CD4-positive, alpha-beta memory T cell (primary cell): ENCODE data around the gene IGSF9. TPM values are rescaled to one million over a fixed set of nuclear protein-coding genes. Genes with fewer than 3 reads are reported as not detected.

Source experiments
- CTCF ChIA-PET: fragments of 350-600 bp; sonication (Branson Sonifier 250); formaldehyde crosslinking; loops from one replicate; lab custom pipeline; 2021; ENCODE audit warnings: inconsistent platforms; ENCODE audit not compliant: partially characterized antibody; lab: Charles Lee
- POLR2A ChIA-PET: fragments of 350-600 bp; sonication (Branson Sonifier 250); formaldehyde crosslinking; loops from one replicate; lab custom pipeline; 2021; ENCODE audit not compliant: partially characterized antibody; lab: Charles Lee
- DNase-seq, 5 donors: peaks; one replicate each; pipeline versions ENCODE4 v3.0.0 to v3.0.0-alpha.2; 2020 to 2022; ENCODE audit warnings: mixed read lengths in 1 of 5
- H3K27ac ChIP-seq: one replicate; pipeline ENCODE4 v1.7.0; 2013; ENCODE audit warnings: low read depth, low read length
- H3K27me3 ChIP-seq: 2 replicates; pipeline ENCODE4 v1.7.0; 2013; ENCODE audit warnings: mild to moderate bottlenecking, low read length, moderate library complexity; ENCODE audit not compliant: insufficient read depth
- H3K36me3 ChIP-seq: 2 replicates; pipeline ENCODE4 v1.7.0; 2013; ENCODE audit warnings: mild to moderate bottlenecking, low read length, moderate library complexity; ENCODE audit not compliant: insufficient read depth
- H3K4me1 ChIP-seq: 2 replicates; pipeline ENCODE4 v1.7.0; 2013; ENCODE audit warnings: mild to moderate bottlenecking, low read length, moderate library complexity; ENCODE audit not compliant: insufficient read depth
- H3K4me3 ChIP-seq, 2 donors: one replicate each; pipeline ENCODE4 v1.7.0; 2013; ENCODE audit warnings: low read length in 2 of 2, mild to moderate bottlenecking in 1 of 2
- H3K9me3 ChIP-seq, 2 donors: one replicate each; pipeline ENCODE4 v1.7.0; 2013; ENCODE audit warnings: low read length in 2 of 2, control low read depth in 1 of 2; ENCODE audit not compliant: control insufficient read depth in 1 of 2
- H3K27ac Mint-ChIP-seq, 7 donors: one replicate each; pipeline ENCODE4 v1.8.0; 2020 to 2021; ENCODE audit warnings: mixed read lengths in 7 of 7, mild to moderate bottlenecking in 6 of 7, inconsistent platforms in 3 of 7, moderate library complexity in 3 of 7
- H3K27me3 Mint-ChIP-seq, 2 donors: one replicate each; pipeline ENCODE4 v1.8.0; 2020 to 2021; ENCODE audit warnings: mixed read lengths in 2 of 2
- H3K36me3 Mint-ChIP-seq, 2 donors: one replicate each; pipeline ENCODE4 v1.8.0; 2020 to 2021; ENCODE audit warnings: mixed read lengths in 2 of 2, inconsistent platforms in 1 of 2, mild to moderate bottlenecking in 1 of 2
- H3K4me1 Mint-ChIP-seq, 4 donors: one replicate each; pipeline ENCODE4 v1.8.0; 2020 to 2021; ENCODE audit warnings: mixed read lengths in 4 of 4, mild to moderate bottlenecking in 1 of 4
- H3K4me3 Mint-ChIP-seq, 8 donors: one replicate each; pipeline ENCODE4 v1.8.0; 2020 to 2021; ENCODE audit warnings: mixed read lengths in 8 of 8, mild to moderate bottlenecking in 7 of 8, moderate library complexity in 6 of 8, inconsistent platforms in 3 of 8
- H3K9me3 Mint-ChIP-seq, 8 donors: one replicate each; pipeline ENCODE4 v1.8.0; 2020 to 2021; ENCODE audit warnings: mixed read lengths in 8 of 8, mild to moderate bottlenecking in 5 of 8, inconsistent platforms in 3 of 8, moderate library complexity in 1 of 8
- intact Hi-C: fragments of 100-400 bp; cut with micrococcal nuclease; formaldehyde crosslinking; loops from one replicate; pipeline ENCODE4 v1.15.1; 2023
- polyA plus RNA-seq, 2 donors: library from polyadenylated mRNA; unstranded; fragments of 300-500 nt; fragmentation: Illumina TruSeq; gene quantifications; one replicate each; pipeline ENCODE4 v1.2.3, GENCODE V29; 2021
- total RNA-seq, 2 experiments: library from RNA; stranded (reverse); gene quantifications; one replicate each; pipeline ENCODE4 v1.2.3, GENCODE V29; 2021

IGSF9 gene
- total and polyA plus RNA-seq, 4 experiments from 2014 or later: not detected

- Histone ChIP-seq H3K9me3 (no peaks in the 10 kb centered on the region), H3K27ac (no peak overlapping the region), H3K27me3 (peaks cover 8% of the 10 kb centered on the region), H3K4me3 (no peak overlapping the region), H3K36me3 (no peaks in the 10 kb centered on the region), H3K4me1 (no peaks in the 10 kb centered on the region)
- intact Hi-C loops: no loop called here
- no peak overlapping the region for H3K27ac Mint-ChIP-seq
- peaks cover 0 to 7% (median 4%) of the 10 kb centered on the region in 4 donors for H3K4me1 Mint-ChIP-seq
- ChIA-PET POLR2A (no interaction called here), CTCF (no interaction called here)
- H3K27me3 Mint-ChIP-seq: peaks cover 18 to 21% of the 10 kb centered on the region in 2 donors
- no peaks in the 10 kb centered on the region for H3K36me3 Mint-ChIP-seq
- no peak for DNase-seq
- H3K9me3 Mint-ChIP-seq: no peaks in the 10 kb centered on the region
- H3K4me3 Mint-ChIP-seq: no peak overlapping the region
These were observed 42.6 kb upstream of the IGSF9 start for GRCh38 chr1:159988006-159988405.

GRCh38 chr1:159987186-159987585 is 41.8 kb upstream of the IGSF9 start:
- intact Hi-C loops: no loop called here
- Histone ChIP-seq H3K27ac (no peak overlapping the region), H3K36me3 (no peaks in the 10 kb centered on the region), H3K27me3 (peaks cover 9% of the 10 kb centered on the region), H3K4me1 (no peaks in the 10 kb centered on the region), H3K4me3 (no peak overlapping the region), H3K9me3 (no peaks in the 10 kb centered on the region)
- Mint-ChIP-seq H3K4me1 (peaks cover 0 to 7% (median 4%) of the 10 kb centered on the region in 4 donors), H3K4me3 (no peak overlapping the region), H3K27ac (no peak overlapping the region), H3K36me3 (no peaks in the 10 kb centered on the region), H3K27me3 (peaks cover 22% of the 10 kb centered on the region in 2 donors), H3K9me3 (no peaks in the 10 kb centered on the region)
- POLR2A ChIA-PET: no interaction called here
- no peak for DNase-seq
- CTCF ChIA-PET: no interaction called here

- H3K9me3 Mint-ChIP-seq: no peaks in the 10 kb centered on the region
- no peak for DNase-seq
- intact Hi-C loops: no loop called here
- no peak overlapping the region for H3K27ac Mint-ChIP-seq
- no peak overlapping the region for H3K4me3 Mint-ChIP-seq
- Histone ChIP-seq H3K9me3 (no peaks in the 10 kb centered on the region), H3K27ac (no peak overlapping the region), H3K4me1 (no peaks in the 10 kb centered on the region), H3K36me3 (no peaks in the 10 kb centered on the region), H3K27me3 (peaks cover 9% of the 10 kb centered on the region), H3K4me3 (no peak overlapping the region)
- ChIA-PET POLR2A (no interaction called here), CTCF (no interaction called here)
- no peaks in the 10 kb centered on the region for H3K36me3 Mint-ChIP-seq
- H3K27me3 Mint-ChIP-seq: peaks cover 25 to 26% of the 10 kb centered on the region in 2 donors
- peaks cover 0 to 4% (median 2%) of the 10 kb centered on the region in 4 donors for H3K4me1 Mint-ChIP-seq
These were observed 41.1 kb upstream of the IGSF9 start for GRCh38 chr1:159986531-159986930.

- peak overlapping the region in 1 of 7 donors; percentile 53 for H3K27ac Mint-ChIP-seq
- H3K36me3 ChIP-seq: no peaks in the 10 kb centered on the region
- H3K36me3 Mint-ChIP-seq: no peaks in the 10 kb centered on the region
- H3K4me3 ChIP-seq: no peak overlapping the region
- no peak overlapping the region for H3K27ac ChIP-seq
- DNase-seq: no peak
- no peak overlapping the region for H3K4me3 Mint-ChIP-seq
- H3K4me1 Mint-ChIP-seq: no peaks in the 10 kb centered on the region
- intact Hi-C loops: no loop called here
- no peaks in the 10 kb centered on the region for H3K4me1 ChIP-seq
- CTCF ChIA-PET: interaction anchor here (1.7 kb wide), 1 partner anchor 19 kb away, joined by 4 read pairs; no protein-coding TSS in a partner anchor
- POLR2A ChIA-PET: no interaction called here
- peaks cover 24 to 26% of the 10 kb centered on the region in 2 donors for H3K27me3 Mint-ChIP-seq
- no peaks in the 10 kb centered on the region for H3K9me3 Mint-ChIP-seq
- no peaks in the 10 kb centered on the region for H3K9me3 ChIP-seq
- H3K27me3 ChIP-seq: peaks cover 9% of the 10 kb centered on the region
These were observed 40.7 kb upstream of the IGSF9 start for GRCh38 chr1:159986093-159986492.

- CTCF ChIA-PET: interaction anchor here (1.0 to 1.7 kb wide), 2 partner anchors 20 to 22 kb away, joined by 3 to 4 read pairs; no protein-coding TSS in a partner anchor
- Mint-ChIP-seq H3K27me3 (peaks cover 26 to 27% of the 10 kb centered on the region in 2 donors), H3K27ac (no peak overlapping the region), H3K4me3 (no peak overlapping the region), H3K4me1 (no peaks in the 10 kb centered on the region), H3K9me3 (no peaks in the 10 kb centered on the region), H3K36me3 (no peaks in the 10 kb centered on the region)
- peaks cover 9% of the 10 kb centered on the region for H3K27me3 ChIP-seq
- DNase-seq: no peak
- H3K9me3 ChIP-seq: no peaks in the 10 kb centered on the region
- intact Hi-C loops: no loop called here
- H3K36me3 ChIP-seq: no peaks in the 10 kb centered on the region
- no peak overlapping the region for H3K27ac ChIP-seq
- POLR2A ChIA-PET: no interaction called here
- no peak overlapping the region for H3K4me3 ChIP-seq
- no peaks in the 10 kb centered on the region for H3K4me1 ChIP-seq
These were observed 40.1 kb upstream of the IGSF9 start for GRCh38 chr1:159985473-159985872.

GRCh38 chr1:159983681-159984080 is 38.3 kb upstream of the IGSF9 start:
- Histone ChIP-seq H3K9me3 (no peaks in the 10 kb centered on the region), H3K27ac (no peak overlapping the region), H3K4me1 (no peaks in the 10 kb centered on the region), H3K36me3 (no peaks in the 10 kb centered on the region), H3K4me3 (no peak overlapping the region), H3K27me3 (peaks cover 9% of the 10 kb centered on the region)
- H3K4me3 Mint-ChIP-seq: no peak overlapping the region
- ChIA-PET POLR2A (no interaction called here), CTCF (no interaction called here)
- H3K4me1 Mint-ChIP-seq: no peaks in the 10 kb centered on the region
- no peak for DNase-seq
- intact Hi-C loops: no loop called here
- H3K36me3 Mint-ChIP-seq: no peaks in the 10 kb centered on the region
- no peaks in the 10 kb centered on the region for H3K9me3 Mint-ChIP-seq
- peaks cover 29 to 32% of the 10 kb centered on the region in 2 donors for H3K27me3 Mint-ChIP-seq
- H3K27ac Mint-ChIP-seq: no peak overlapping the region

GRCh38 chr1:159982280-159982679 is 36.9 kb upstream of the IGSF9 start:
- CTCF ChIA-PET: no interaction called here

More at GRCh38 chr1:159982280-159982679, 36.9 kb upstream of the IGSF9 start:
- Histone ChIP-seq H3K27me3 (peaks cover 9% of the 10 kb centered on the region), H3K4me3 (no peak overlapping the region), H3K4me1 (no peaks in the 10 kb centered on the region), H3K9me3 (no peaks in the 10 kb centered on the region), H3K27ac (no peak overlapping the region), H3K36me3 (no peaks in the 10 kb centered on the region)
- POLR2A ChIA-PET: no interaction called here
- Mint-ChIP-seq H3K9me3 (no peaks in the 10 kb centered on the region), H3K27me3 (peaks cover 23 to 33% of the 10 kb centered on the region in 2 donors), H3K27ac (no peak overlapping the region), H3K36me3 (no peaks in the 10 kb centered on the region), H3K4me1 (no peaks in the 10 kb centered on the region), H3K4me3 (no peak overlapping the region)
- intact Hi-C loops: no loop called here
- DNase-seq: no peak
